ENCODE data around the gene SMURF2. TPM values are rescaled to one million over a fixed set of nuclear protein-coding genes. Genes with fewer than 3 reads are reported as not detected.

The SMURF2 gene
- total RNA-seq, 1 experiment from 2014 or later: 76.6 TPM

DNA sequence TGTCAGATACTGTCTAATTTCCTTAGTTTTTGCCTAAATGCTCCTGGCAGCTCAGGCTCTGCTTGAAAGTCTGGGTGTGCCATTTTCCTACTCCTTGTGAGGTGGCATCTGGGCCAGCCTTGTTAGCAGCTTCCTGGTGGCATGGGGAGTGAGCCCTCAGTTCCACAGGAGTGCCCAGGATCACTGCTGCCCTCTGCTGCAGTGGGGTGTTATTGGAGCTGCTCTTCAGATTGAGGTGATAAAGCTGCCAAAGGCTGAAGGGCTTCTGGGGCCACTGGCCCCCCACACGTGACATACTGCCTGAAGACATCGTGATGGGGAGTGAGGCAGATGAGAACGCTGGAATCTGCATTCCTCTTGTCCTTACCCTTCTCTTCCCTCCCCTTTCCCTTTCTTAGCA, 127.9 kb downstream of the SMURF2 start:
- ATAC-seq: peak; percentile 64
- no peaks in the 10 kb centered on the region for H3K27me3 ChIP-seq (ENCODE audit: low read length)
- no peak overlapping the region for H3K27ac ChIP-seq (ENCODE audit: low read length)
- no peaks in the 10 kb centered on the region for H3K4me1 ChIP-seq (ENCODE audit: insufficient read depth, low read length)
- H3K9me3 ChIP-seq (ENCODE audit: low read length): no peaks in the 10 kb centered on the region
- no peaks in the 10 kb centered on the region for H4K20me1 ChIP-seq (ENCODE audit: low read length)
- BruUV-seq (replicated peaks): no TSS peak
- no peak overlapping the region for H3K4me3 ChIP-seq (ENCODE audit: low read length)
- no peaks in the 10 kb centered on the region for H3K9me2 ChIP-seq (replicated peaks; ENCODE audit: low read length)
- H3K9ac ChIP-seq (ENCODE audit: low read length): no peak overlapping the region
- intact Hi-C loops (cut with micrococcal nuclease): no loop called here
- no peaks in the 10 kb centered on the region for H3K79me2 ChIP-seq (ENCODE audit: low read length)
- CTCF ChIA-PET: no interaction called here
- peak; percentile 45 for DNase-seq
- TF ChIP-seq, protein P1, sequence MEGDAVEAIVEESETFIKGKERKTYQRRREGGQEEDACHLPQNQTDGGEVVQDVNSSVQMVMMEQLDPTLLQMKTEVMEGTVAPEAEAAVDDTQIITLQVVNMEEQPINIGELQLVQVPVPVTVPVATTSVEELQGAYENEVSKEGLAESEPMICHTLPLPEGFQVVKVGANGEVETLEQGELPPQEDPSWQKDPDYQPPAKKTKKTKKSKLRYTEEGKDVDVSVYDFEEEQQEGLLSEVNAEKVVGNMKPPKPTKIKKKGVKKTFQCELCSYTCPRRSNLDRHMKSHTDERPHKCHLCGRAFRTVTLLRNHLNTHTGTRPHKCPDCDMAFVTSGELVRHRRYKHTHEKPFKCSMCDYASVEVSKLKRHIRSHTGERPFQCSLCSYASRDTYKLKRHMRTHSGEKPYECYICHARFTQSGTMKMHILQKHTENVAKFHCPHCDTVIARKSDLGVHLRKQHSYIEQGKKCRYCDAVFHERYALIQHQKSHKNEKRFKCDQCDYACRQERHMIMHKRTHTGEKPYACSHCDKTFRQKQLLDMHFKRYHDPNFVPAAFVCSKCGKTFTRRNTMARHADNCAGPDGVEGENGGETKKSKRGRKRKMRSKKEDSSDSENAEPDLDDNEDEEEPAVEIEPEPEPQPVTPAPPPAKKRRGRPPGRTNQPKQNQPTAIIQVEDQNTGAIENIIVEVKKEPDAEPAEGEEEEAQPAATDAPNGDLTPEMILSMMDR (conservative IDR thresholded peaks at IDR 0.05; ENCODE audit: low read depth, low read length): peak; percentile 54
- no peak for TF ChIP-seq EZH2 (IDR thresholded peaks at IDR 0.05; ENCODE audit: low read length, unreplicated experiment)
- no peak for TF ChIP-seq EZH2phosphoT487 (IDR thresholded peaks at IDR 0.05; ENCODE audit: borderline replicate concordance, low read length)
- H2AFZ ChIP-seq (ENCODE audit: low read length): no peak overlapping the region
- POLR2A ChIA-PET (ENCODE audit: unreplicated experiment): no interaction called here
- H3K36me3 ChIP-seq (ENCODE audit: low read depth, low read length): peaks cover 90% of the 10 kb centered on the region
- no peak overlapping the region for H3K4me2 ChIP-seq (ENCODE audit: low read length)
- H3F3A ChIP-seq (ENCODE audit: low read length, unreplicated experiment): peaks cover 20% of the 10 kb centered on the region

DNA sequence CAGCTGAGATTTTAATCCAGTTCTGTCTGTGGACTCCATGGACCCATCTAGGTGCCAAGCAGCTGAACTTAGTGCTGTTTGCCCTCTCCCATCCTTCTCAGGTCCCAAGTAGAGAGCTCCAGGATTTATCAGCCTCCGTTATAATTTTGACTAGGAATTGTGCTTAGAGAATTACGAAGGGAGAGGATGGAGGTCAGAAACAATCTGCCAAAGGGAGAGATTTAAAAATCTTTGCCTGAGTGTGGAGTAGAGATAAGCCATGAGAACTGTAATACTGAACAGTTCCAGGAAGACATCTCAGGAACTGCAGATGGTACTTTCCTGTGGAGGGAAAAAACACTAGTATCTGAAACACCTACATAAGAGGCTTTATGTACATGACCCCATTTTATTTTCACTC, 128.3 kb downstream of the SMURF2 start:
- Histone ChIP-seq H3K9me3 (ENCODE audit: low read length) (no peaks in the 10 kb centered on the region), H3K4me1 (ENCODE audit: insufficient read depth, low read length) (no peaks in the 10 kb centered on the region), H3K27ac (ENCODE audit: low read length) (no peak overlapping the region), H3K27me3 (ENCODE audit: low read length) (no peaks in the 10 kb centered on the region), H3F3A (ENCODE audit: low read length, unreplicated experiment) (peaks cover 20% of the 10 kb centered on the region), H3K4me3 (ENCODE audit: low read length) (no peak overlapping the region), H3K36me3 (ENCODE audit: low read depth, low read length) (peaks cover 90% of the 10 kb centered on the region), H3K9me2 (replicated peaks; ENCODE audit: low read length) (no peaks in the 10 kb centered on the region), H2AFZ (ENCODE audit: low read length) (no peak overlapping the region), H4K20me1 (ENCODE audit: low read length) (no peaks in the 10 kb centered on the region), H3K9ac (ENCODE audit: low read length) (no peak overlapping the region), H3K79me2 (ENCODE audit: low read length) (no peaks in the 10 kb centered on the region), H3K4me2 (ENCODE audit: low read length) (no peak overlapping the region)
- TF ChIP-seq, protein P1 (conservative IDR thresholded peaks at IDR 0.05; ENCODE audit: low read depth, low read length): no peak
- TF ChIP-seq EZH2 (IDR thresholded peaks at IDR 0.05; ENCODE audit: low read length, unreplicated experiment) (no peak), EZH2phosphoT487 (IDR thresholded peaks at IDR 0.05; ENCODE audit: borderline replicate concordance, low read length) (no peak)
- DNase-seq (no peak), ATAC-seq (peak; percentile 6; the same call in 1 of the 2 replicates)
- BruUV-seq (replicated peaks): no TSS peak
- POLR2A ChIA-PET (ENCODE audit: unreplicated experiment): no interaction called here
- CTCF ChIA-PET: no interaction called here
- intact Hi-C loops (cut with micrococcal nuclease): no loop called here

DNA sequence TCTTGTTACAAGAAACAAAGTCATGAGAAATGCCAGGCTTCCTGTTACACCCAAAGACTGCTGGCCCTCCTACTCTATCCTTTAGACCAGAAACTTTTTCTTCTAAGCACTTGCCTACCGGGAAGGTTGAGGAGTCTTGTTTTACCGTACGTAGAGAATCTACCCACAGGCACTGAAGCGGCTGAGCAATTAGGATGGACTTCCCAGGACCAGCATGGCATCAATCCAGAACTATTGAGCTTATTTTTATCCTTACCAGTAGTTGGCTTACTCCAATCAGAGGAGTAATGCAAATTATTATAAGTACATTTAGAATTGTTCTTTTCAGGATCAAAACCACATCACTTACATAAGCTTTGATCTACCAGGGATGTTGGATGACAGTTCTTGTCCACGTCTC, 129.7 kb downstream of the SMURF2 start:
- no peak overlapping the region for H3K9ac ChIP-seq (ENCODE audit: low read length)
- no peak for TF ChIP-seq EZH2 (IDR thresholded peaks at IDR 0.05; ENCODE audit: low read length, unreplicated experiment)
- no peak for TF ChIP-seq EZH2phosphoT487 (IDR thresholded peaks at IDR 0.05; ENCODE audit: borderline replicate concordance, low read length)
- TF ChIP-seq, protein P1 (conservative IDR thresholded peaks at IDR 0.05; ENCODE audit: low read depth, low read length): no peak
- no peaks in the 10 kb centered on the region for H4K20me1 ChIP-seq (ENCODE audit: low read length)
- H3F3A ChIP-seq (ENCODE audit: low read length, unreplicated experiment): peaks cover 20% of the 10 kb centered on the region
- H3K4me1 ChIP-seq (ENCODE audit: insufficient read depth, low read length): no peaks in the 10 kb centered on the region
- H3K4me2 ChIP-seq (ENCODE audit: low read length): no peak overlapping the region
- no peak overlapping the region for H3K27ac ChIP-seq (ENCODE audit: low read length)
- H3K9me2 ChIP-seq (replicated peaks; ENCODE audit: low read length): no peaks in the 10 kb centered on the region
- H2AFZ ChIP-seq (ENCODE audit: low read length): no peak overlapping the region
- BruUV-seq (replicated peaks): no TSS peak
- no peaks in the 10 kb centered on the region for H3K79me2 ChIP-seq (ENCODE audit: low read length)
- intact Hi-C loops (cut with micrococcal nuclease): no loop called here
- DNase-seq (no peak), ATAC-seq (no peak)
- ChIA-PET POLR2A (ENCODE audit: unreplicated experiment) (no interaction called here), CTCF (interaction anchor here (0.6 kb wide), 1 partner anchor 13 kb away, joined by 3 read pairs; no protein-coding TSS in a partner anchor)
- H3K27me3 ChIP-seq (ENCODE audit: low read length): no peaks in the 10 kb centered on the region
- no peak overlapping the region for H3K4me3 ChIP-seq (ENCODE audit: low read length)
- H3K36me3 ChIP-seq (ENCODE audit: low read depth, low read length): peaks cover 90% of the 10 kb centered on the region
- H3K9me3 ChIP-seq (ENCODE audit: low read length): no peaks in the 10 kb centered on the region
